ENCODE measurements around the gene SYMPK. TPM values are rescaled to one million over a fixed set of nuclear protein-coding genes. Genes with fewer than 3 reads are reported as not detected.

SYMPK gene
- polyA plus RNA-seq, 1 of the 3 experiments (the other 2 are of a cell fraction) = 92.7 TPM

- TF ChIP-seq, protein P1, sequence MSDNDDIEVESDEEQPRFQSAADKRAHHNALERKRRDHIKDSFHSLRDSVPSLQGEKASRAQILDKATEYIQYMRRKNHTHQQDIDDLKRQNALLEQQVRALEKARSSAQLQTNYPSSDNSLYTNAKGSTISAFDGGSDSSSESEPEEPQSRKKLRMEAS (IDR thresholded peaks at IDR 0.05; ENCODE audit: low read depth) = no peak
Observed at GRCh38 chr19:45815481-45816216, 47.3 kb downstream of the SYMPK start (continued).

- CTCF ChIA-PET = interaction anchor here (1.1 to 10.4 kb wide), 4 partner anchors 13 to 69 kb away, joined by 6 to 137 read pairs (median 84); partner anchors contain the start of gene IRF2BP1
- POLR2A ChIA-PET = no interaction called here
Observed at GRCh38 chr19:45814851-45815480, 48.0 kb downstream of the SYMPK start, which contains the start of gene RSPH6A. TSS of gene RSPH6A (minus strand) at chr19:45815308. CDS start at chr19:45815176, 132 bp downstream.

DNA sequence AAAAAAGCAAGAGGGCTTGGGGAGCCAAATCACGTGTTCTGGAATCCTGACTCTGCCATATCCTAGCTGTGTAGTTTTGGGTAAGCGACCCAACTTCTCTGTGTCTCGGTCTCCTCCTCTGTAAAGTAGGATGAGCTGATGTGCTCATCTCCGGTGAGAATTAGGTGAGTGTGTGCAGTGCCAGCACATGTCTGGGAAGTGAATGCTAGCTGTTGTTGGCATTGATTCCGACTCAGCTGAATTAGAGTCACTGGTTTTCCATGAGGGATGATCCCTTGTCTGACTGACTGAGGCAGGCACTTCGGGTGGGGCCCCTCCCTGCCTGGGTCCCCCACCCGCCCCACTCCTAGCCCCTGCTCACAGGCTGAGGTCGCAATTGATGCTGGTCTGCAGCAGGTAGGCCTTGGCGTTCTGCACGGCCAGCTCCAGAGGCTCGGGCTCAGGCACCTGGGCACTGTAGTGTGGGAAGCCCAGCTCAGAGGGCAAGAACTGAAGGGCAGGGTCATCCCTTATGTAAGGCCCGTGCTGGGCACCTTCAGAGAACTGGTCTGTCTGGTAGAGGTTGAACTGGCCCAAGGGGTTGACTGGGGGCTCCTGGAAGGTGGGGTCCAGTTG, 48.7 kb downstream of the SYMPK start:
- WGBS (ENCODE audit: low lambda C conversion rate) = 88% methylated on average over 4 of the region's 12 CpGs
- H3K9ac ChIP-seq = no peak overlapping the region
- H3K79me2 ChIP-seq (ENCODE audit: insufficient read depth) = no peaks in the 10 kb centered on the region
- no peak overlapping the region for H3K4me2 ChIP-seq
- DNase-seq = no peak
- no peaks in the 10 kb centered on the region for H4K20me1 ChIP-seq (ENCODE audit: insufficient read depth)
- no peak overlapping the region for H3K4me3 ChIP-seq (ENCODE audit: low read depth in 2 of 2, low read length in 1 of 2)
- H3K36me3 ChIP-seq (replicated peaks in 1 of 2; ENCODE audit: control insufficient read depth in 1 of 2, insufficient read depth in 2 of 2, low read length in 1 of 2) = peaks cover 2 to 6% of the 10 kb centered on the region in 2 experiments
- no peak overlapping the region for H3K27ac ChIP-seq (ENCODE audit: low read depth in 2 of 2, low read length in 1 of 2)
- H3K9me3 ChIP-seq = no peaks in the 10 kb centered on the region
- no peaks in the 10 kb centered on the region for H3K27me3 ChIP-seq (ENCODE audit: insufficient read depth)
- no peaks in the 10 kb centered on the region for H3K9me2 ChIP-seq
- CTCF ChIA-PET = interaction anchor here (0.8 to 10.4 kb wide), 6 partner anchors 14 to 88 kb away, joined by 3 to 137 read pairs (median 22); partner anchors contain the start of genes FOXA3, IRF2BP1 and MYPOP
- TF ChIP-seq, protein P2, sequence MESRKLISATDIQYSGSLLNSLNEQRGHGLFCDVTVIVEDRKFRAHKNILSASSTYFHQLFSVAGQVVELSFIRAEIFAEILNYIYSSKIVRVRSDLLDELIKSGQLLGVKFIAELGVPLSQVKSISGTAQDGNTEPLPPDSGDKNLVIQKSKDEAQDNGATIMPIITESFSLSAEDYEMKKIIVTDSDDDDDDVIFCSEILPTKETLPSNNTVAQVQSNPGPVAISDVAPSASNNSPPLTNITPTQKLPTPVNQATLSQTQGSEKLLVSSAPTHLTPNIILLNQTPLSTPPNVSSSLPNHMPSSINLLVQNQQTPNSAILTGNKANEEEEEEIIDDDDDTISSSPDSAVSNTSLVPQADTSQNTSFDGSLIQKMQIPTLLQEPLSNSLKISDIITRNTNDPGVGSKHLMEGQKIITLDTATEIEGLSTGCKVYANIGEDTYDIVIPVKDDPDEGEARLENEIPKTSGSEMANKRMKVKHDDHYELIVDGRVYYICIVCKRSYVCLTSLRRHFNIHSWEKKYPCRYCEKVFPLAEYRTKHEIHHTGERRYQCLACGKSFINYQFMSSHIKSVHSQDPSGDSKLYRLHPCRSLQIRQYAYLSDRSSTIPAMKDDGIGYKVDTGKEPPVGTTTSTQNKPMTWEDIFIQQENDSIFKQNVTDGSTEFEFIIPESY (IDR thresholded peaks at IDR 0.05; ENCODE audit: borderline replicate concordance, low read depth) = no peak
- TF ChIP-seq GATA2 (CRISPR knock-in tag; IDR thresholded peaks at IDR 0.05) = no peak
- TF ChIP-seq, protein P1 (IDR thresholded peaks at IDR 0.05; ENCODE audit: low read depth) = no peak
- no peak for TF ChIP-seq RXRA (IDR thresholded peaks at IDR 0.05; ENCODE audit: borderline replicate concordance, low read depth)
- no peak for TF ChIP-seq MEF2A (IDR thresholded peaks at IDR 0.05; ENCODE audit: borderline replicate concordance, low read depth)
- TF ChIP-seq NFIC (IDR thresholded peaks at IDR 0.05; ENCODE audit: borderline replicate concordance) = no peak
- no peak for TF ChIP-seq YY1 (IDR thresholded peaks at IDR 0.05; ENCODE audit: low read depth)
- TF ChIP-seq MXI1 (IDR thresholded peaks at IDR 0.05; ENCODE audit: low read depth, low read length) = no peak
- no peak for TF ChIP-seq RAD21 (IDR thresholded peaks at IDR 0.05; ENCODE audit: low read length)
- TF ChIP-seq TAF1 (IDR thresholded peaks at IDR 0.05; ENCODE audit: borderline replicate concordance, low read depth, low read length) = no peak
- no peak for TF ChIP-seq NRF1 (IDR thresholded peaks at IDR 0.05; ENCODE audit: low read depth, low read length)
- TF ChIP-seq TEAD4 (IDR thresholded peaks at IDR 0.05; ENCODE audit: borderline replicate concordance, insufficient read depth) = no peak
- H3K4me1 ChIP-seq (ENCODE audit: control insufficient read depth in 1 of 2, insufficient read depth in 2 of 2, low read depth in 1 of 2, low read length in 1 of 2) = peaks cover 9 to 10% of the 10 kb centered on the region in 2 experiments; a peak in 3 of 4 replicates
- peaks cover 9% of the 10 kb centered on the region for H3F3A ChIP-seq (replicated peaks; ENCODE audit: insufficient read depth)
- no peak overlapping the region for H2AFZ ChIP-seq (ENCODE audit: low read depth)
- POLR2A ChIA-PET = no interaction called here

More at GRCh38 chr19:45814851-45815480, 48.0 kb downstream of the SYMPK start, which contains the start of gene RSPH6A:
- no peaks in the 10 kb centered on the region for H3K79me2 ChIP-seq (ENCODE audit: insufficient read depth)
- peaks cover 6% of the 10 kb centered on the region in 2 experiments for H3K36me3 ChIP-seq (replicated peaks in 1 of 2; ENCODE audit: control insufficient read depth in 1 of 2, insufficient read depth in 2 of 2, low read length in 1 of 2)
- no peak within 1 kb of the TSS for H2AFZ ChIP-seq (ENCODE audit: low read depth)
- H3K27me3 ChIP-seq (ENCODE audit: insufficient read depth) = no peaks in the 10 kb centered on the region
- H3K9me2 ChIP-seq = no peaks in the 10 kb centered on the region
- H3K9ac ChIP-seq = no peak within 1 kb of the TSS
- 96% methylated on average over 15 of the region's 40 CpGs for WGBS (ENCODE audit: low lambda C conversion rate)
- TF ChIP-seq CTCF (IDR thresholded peaks at IDR 0.05) (no peak), MXI1 (IDR thresholded peaks at IDR 0.05; ENCODE audit: low read depth, low read length) (no peak), YY1 (IDR thresholded peaks at IDR 0.05; ENCODE audit: low read depth) (no peak), RFX5 (IDR thresholded peaks at IDR 0.05; ENCODE audit: low read length) (no peak)
- peak within 1 kb of the TSS in 1 of 2 experiments; percentile 1; a peak in 1 of 4 replicates for H3K4me3 ChIP-seq (ENCODE audit: low read depth in 2 of 2, low read length in 1 of 2)
- no peak for DNase-seq
- peaks cover 9% of the 10 kb centered on the region for H3F3A ChIP-seq (replicated peaks; ENCODE audit: insufficient read depth)
- H3K27ac ChIP-seq (ENCODE audit: low read depth in 2 of 2, low read length in 1 of 2) = no peak within 1 kb of the TSS
- peaks cover 4 to 9% of the 10 kb centered on the region in 2 experiments; a peak in 1 of 4 replicates for H3K4me1 ChIP-seq (ENCODE audit: control insufficient read depth in 1 of 2, insufficient read depth in 2 of 2, low read depth in 1 of 2, low read length in 1 of 2)
- H3K9me3 ChIP-seq = no peaks in the 10 kb centered on the region
- H4K20me1 ChIP-seq (ENCODE audit: insufficient read depth) = no peaks in the 10 kb centered on the region
- H3K4me2 ChIP-seq = no peak within 1 kb of the TSS

Measured in SK-N-SH (cell line).